SK-N-SH treated with all-trans-retinoic acid at 6 μM for 48 hours (cell line): ENCODE results near the gene PTPRN2.

ENCODE experiments used
- GLIS3 ChIP-seq: fragments of 250-450 bp; sonication (Bioruptor Pico); IDR thresholded peaks from 2 replicates; pipeline ENCODE4 v1.5.0; 2020; ENCODE audit warnings: mild to moderate bottlenecking, moderate library complexity
- ISL1 ChIP-seq: fragments of 250-450 bp; sonication (Bioruptor Pico); IDR thresholded peaks from 2 replicates; pipeline ENCODE4 v2.1.2; 2022; ENCODE audit warnings: mild to moderate bottlenecking, moderate library complexity
- OSR1 ChIP-seq: fragments of 250-450 bp; sonication (Bioruptor Pico); IDR thresholded peaks from 2 replicates; pipeline ENCODE4 v1.8.0; 2022; ENCODE audit warnings: moderate library complexity, mild to moderate bottlenecking, inconsistent platforms
- PPARA ChIP-seq: fragments of 250-450 bp; sonication (Bioruptor Pico); IDR thresholded peaks from 2 replicates; pipeline ENCODE4 v1.5.0; 2020; ENCODE audit warnings: mild to moderate bottlenecking, borderline replicate concordance
- RARB ChIP-seq: fragments of 250-450 bp; sonication (Bioruptor Pico); IDR thresholded peaks from 2 replicates; pipeline ENCODE4 v1.8.0; 2021; ENCODE audit warnings: mild to moderate bottlenecking, moderate library complexity
- TCF4 ChIP-seq: fragments of 250-450 bp; sonication (Bioruptor Pico); IDR thresholded peaks from 2 replicates; pipeline ENCODE4 v1.8.0; 2021; ENCODE audit warnings: mild to moderate bottlenecking, moderate library complexity, borderline replicate concordance
- ZC3H10 ChIP-seq: fragments of 250-450 bp; sonication (Bioruptor Pico); IDR thresholded peaks from 2 replicates; pipeline ENCODE4 v1.5.1; 2021; ENCODE audit warnings: mild to moderate bottlenecking, moderate library complexity
- ZFP30 ChIP-seq: fragments of 450-650 bp; formaldehyde crosslinking; IDR thresholded peaks from 2 replicates; pipeline ENCODE4 v1.5.0; 2022; ENCODE audit warnings: mild to moderate bottlenecking, moderate library complexity
- ZNF8 ChIP-seq: fragments of 450-650 bp; formaldehyde crosslinking; IDR thresholded peaks from 2 replicates; pipeline ENCODE4 v1.5.0; 2020; ENCODE audit warnings: mild to moderate bottlenecking, moderate library complexity
- TF ChIP-seq, protein P1 (sequence below): fragments of 250-450 bp; sonication (Bioruptor Pico); IDR thresholded peaks from 2 replicates; pipeline ENCODE4 v1.8.0; 2021; ENCODE audit warnings: low read depth, mild to moderate bottlenecking, moderate library complexity, borderline replicate concordance
- TF ChIP-seq, protein P2 (sequence below): fragments of 250-450 bp; sonication (Bioruptor Pico); IDR thresholded peaks from 2 replicates; pipeline ENCODE4 v1.5.1; 2020; ENCODE audit warnings: low read depth, mild to moderate bottlenecking, moderate library complexity
- TF ChIP-seq, protein P3 (sequence below): fragments of 250-450 bp; sonication (Bioruptor Pico); IDR thresholded peaks from 2 replicates; pipeline ENCODE4 v1.5.1; 2021; ENCODE audit warnings: mild to moderate bottlenecking, moderate library complexity

DNA sequence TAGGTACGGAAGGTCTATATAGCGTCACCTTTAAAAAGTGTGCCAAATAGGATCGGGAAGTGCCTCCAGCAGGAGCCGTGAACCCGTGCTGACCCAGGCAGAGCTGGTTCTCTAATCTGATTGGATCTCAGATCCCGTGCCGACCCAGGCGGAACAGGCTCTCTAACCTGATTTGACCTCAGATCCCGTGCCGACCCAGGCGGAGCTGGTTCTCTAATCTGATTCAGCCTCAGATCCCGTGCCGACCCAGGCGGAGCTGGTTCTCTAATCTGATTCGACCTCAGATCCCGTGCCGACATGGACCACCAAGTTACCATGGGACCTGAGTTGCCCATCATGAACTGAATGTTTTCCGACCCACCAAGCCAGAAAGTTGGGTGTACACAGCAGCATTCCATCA is 463.9 kb downstream of the PTPRN2 start:
- TF ChIP-seq, protein P1, sequence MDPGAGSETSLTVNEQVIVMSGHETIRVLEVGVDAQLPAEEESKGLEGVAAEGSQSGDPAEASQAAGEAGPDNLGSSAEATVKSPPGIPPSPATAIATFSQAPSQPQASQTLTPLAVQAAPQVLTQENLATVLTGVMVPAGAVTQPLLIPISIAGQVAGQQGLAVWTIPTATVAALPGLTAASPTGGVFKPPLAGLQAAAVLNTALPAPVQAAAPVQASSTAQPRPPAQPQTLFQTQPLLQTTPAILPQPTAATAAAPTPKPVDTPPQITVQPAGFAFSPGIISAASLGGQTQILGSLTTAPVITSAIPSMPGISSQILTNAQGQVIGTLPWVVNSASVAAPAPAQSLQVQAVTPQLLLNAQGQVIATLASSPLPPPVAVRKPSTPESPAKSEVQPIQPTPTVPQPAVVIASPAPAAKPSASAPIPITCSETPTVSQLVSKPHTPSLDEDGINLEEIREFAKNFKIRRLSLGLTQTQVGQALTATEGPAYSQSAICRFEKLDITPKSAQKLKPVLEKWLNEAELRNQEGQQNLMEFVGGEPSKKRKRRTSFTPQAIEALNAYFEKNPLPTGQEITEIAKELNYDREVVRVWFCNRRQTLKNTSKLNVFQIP (CRISPR knock-in tag): no peak
- TF ChIP-seq ZNF8 (no peak), ZFP30 (CRISPR knock-in tag) (no peak), ISL1 (no peak), PPARA (CRISPR knock-in tag) (no peak), GLIS3 (CRISPR knock-in tag) (no peak), OSR1 (no peak), RARB (no peak), TCF4 (CRISPR knock-in tag) (no peak), ZC3H10 (CRISPR knock-in tag) (no peak)
- TF ChIP-seq, protein P2, sequence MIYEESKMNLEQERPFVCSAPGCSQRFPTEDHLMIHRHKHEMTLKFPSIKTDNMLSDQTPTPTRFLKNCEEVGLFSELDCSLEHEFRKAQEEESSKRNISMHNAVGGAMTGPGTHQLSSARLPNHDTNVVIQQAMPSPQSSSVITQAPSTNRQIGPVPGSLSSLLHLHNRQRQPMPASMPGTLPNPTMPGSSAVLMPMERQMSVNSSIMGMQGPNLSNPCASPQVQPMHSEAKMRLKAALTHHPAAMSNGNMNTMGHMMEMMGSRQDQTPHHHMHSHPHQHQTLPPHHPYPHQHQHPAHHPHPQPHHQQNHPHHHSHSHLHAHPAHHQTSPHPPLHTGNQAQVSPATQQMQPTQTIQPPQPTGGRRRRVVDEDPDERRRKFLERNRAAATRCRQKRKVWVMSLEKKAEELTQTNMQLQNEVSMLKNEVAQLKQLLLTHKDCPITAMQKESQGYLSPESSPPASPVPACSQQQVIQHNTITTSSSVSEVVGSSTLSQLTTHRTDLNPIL: no peak
- TF ChIP-seq, protein P3, sequence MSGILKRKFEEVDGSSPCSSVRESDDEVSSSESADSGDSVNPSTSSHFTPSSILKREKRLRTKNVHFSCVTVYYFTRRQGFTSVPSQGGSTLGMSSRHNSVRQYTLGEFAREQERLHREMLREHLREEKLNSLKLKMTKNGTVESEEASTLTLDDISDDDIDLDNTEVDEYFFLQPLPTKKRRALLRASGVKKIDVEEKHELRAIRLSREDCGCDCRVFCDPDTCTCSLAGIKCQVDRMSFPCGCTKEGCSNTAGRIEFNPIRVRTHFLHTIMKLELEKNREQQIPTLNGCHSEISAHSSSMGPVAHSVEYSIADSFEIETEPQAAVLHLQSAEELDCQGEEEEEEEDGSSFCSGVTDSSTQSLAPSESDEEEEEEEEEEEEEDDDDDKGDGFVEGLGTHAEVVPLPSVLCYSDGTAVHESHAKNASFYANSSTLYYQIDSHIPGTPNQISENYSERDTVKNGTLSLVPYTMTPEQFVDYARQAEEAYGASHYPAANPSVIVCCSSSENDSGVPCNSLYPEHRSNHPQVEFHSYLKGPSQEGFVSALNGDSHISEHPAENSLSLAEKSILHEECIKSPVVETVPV: no peak
